GM13976 (cell line): Measurements from ENCODE around the gene LRRC49.
"Not testable (repeated sequence)": the region's sequence is repeated elsewhere in the genome, so short reads cannot be mapped to it uniquely, and the experiment has no call there.

ENCODE experiments used
- DNase-seq: peaks from one replicate; pipeline ENCODE4 v3.0.0; 2012; ENCODE audit warnings: low spot score
- in situ Hi-C: fragments of 300-500 bp; cut with MboI; formaldehyde crosslinking; loops from one replicate; pipeline ENCODE4 v1.12.0; 2022; ENCODE audit warnings: low sequenced_read_pairs, mixed read lengths, inconsistent platforms; ENCODE audit not compliant: unreplicated experiment
- TF ChIP-seq, protein P1 (sequence below): IDR thresholded peaks from 2 replicates; pipeline ENCODE4 v1.5.1; 2012; ENCODE audit warnings: borderline replicate concordance, mild to moderate bottlenecking; ENCODE audit not compliant: insufficient read depth; ENCODE audit errors: extremely low read depth, missing control alignments, control extremely low read depth

The LRRC49 gene

DNA sequence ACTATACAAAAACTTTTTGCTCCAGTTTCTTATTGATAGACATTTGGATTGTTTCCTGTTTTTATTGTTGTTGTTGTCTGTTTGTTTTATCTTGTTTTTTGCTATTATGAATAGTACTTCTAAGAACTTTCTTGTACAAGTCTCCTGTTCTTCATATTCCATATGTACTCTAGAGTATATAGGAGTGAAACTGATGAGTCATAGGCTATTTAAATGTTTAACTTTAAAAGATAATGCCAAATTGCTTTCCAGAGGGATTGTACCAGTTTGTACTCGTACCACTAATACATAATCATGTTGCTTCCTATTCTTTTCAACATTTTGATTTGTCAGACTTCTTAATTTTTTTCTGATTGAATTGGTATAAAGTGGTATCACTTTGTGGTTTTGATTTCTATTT is 19.6 kb downstream of the LRRC49 start:
- no peak for DNase-seq
- TF ChIP-seq, protein P1, sequence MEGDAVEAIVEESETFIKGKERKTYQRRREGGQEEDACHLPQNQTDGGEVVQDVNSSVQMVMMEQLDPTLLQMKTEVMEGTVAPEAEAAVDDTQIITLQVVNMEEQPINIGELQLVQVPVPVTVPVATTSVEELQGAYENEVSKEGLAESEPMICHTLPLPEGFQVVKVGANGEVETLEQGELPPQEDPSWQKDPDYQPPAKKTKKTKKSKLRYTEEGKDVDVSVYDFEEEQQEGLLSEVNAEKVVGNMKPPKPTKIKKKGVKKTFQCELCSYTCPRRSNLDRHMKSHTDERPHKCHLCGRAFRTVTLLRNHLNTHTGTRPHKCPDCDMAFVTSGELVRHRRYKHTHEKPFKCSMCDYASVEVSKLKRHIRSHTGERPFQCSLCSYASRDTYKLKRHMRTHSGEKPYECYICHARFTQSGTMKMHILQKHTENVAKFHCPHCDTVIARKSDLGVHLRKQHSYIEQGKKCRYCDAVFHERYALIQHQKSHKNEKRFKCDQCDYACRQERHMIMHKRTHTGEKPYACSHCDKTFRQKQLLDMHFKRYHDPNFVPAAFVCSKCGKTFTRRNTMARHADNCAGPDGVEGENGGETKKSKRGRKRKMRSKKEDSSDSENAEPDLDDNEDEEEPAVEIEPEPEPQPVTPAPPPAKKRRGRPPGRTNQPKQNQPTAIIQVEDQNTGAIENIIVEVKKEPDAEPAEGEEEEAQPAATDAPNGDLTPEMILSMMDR = no peak
- in situ Hi-C loops = no loop called here

DNA sequence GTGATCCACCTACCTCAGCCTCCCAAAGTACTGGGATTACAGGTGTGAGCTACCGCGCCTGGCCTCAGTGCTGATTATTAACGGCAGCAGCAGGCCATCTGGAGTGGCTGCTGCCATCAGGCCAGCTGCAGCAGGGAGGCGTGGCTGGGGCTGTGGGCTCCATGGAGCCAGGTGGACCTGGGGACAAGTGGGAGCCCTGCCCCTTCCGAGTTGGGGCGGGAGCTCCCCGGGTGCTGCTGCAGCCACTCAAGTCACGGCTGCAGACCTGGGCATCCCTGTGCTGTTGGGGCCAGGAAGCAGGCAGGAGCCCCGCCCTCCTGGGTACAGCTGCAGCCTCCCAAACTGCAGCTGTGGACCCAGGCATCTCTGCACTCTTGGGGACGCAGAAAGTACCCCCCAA is 23.9 kb downstream of the LRRC49 start:
- no peak for DNase-seq
- in situ Hi-C loops = no loop called here
- TF ChIP-seq, protein P1 = no peak

DNA sequence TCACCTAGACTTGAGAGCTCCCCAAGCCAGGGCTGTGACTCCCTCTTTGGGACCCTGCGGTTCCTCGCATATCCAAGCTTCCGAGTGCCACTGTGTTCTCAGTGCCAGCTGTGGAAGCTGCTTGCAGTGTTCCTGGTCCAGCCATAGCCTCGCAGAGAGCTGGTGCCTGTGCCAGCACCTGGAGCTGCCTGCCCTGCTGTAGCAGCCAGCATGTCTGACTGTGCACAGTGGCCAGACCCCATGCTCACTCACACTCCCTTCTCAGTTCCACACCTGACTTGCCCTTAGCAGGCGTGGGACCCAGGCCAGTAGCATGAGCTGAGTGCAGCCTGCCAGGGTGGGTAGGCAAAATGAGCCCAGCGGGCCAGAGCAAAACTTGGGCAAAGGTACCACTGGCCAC is 25.3 kb downstream of the LRRC49 start:
- TF ChIP-seq, protein P1 = no peak
- no peak for DNase-seq
- in situ Hi-C loops = no loop called here

DNA sequence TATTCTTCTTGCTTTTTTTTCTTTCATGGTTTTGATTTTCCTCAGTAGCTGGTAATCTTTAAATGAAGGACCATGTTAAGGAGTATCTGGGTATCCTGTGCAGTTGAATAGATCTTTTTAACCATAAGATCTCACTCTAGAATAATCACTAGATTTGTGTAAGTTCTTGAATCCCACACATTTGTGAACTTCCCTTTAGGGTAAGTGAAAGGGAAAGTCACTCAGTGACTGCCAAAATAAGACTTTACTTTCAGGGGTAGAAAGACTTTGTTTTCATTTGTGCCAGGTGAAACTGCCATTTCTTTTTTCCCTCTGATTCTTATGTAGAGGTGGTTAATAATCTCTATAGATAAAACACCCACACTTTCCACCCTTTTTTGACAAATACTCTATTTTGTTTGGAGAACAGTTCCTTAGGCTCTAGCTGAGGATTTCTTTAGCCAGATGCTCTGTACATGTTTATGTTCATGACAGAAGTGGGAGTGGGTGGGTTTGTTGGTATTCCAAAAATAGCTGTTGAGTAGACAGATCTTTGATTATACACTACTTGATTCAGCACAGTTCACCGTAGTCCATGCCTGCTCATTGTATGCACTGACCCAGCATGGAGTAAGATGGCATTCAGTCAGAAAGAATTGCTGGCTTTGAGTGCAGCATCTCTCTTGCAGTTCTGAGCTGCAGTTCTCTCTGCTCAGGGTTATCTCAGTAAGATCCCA is 28.5 kb downstream of the LRRC49 start:
- in situ Hi-C loops = no loop called here
- TF ChIP-seq, protein P1 = no peak
- peak; percentile 20 for DNase-seq

DNA sequence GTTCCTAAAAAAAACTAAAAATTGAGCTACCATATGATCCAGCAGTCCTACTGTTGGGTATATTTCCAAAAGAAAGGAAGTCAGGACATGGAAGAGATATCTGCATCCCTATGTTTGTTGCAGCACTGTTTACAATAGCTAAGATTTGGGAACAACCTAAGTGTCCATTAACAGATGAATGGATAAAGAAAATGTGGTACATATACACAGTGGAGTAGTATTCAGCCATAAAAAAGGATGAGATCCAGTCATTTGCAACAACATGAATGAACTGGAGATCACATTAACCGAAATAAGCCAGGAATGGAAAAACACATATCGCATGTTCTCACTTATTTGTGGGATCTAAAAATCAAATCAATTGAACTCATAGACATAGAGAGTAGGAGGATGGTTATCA is 29.5 kb downstream of the LRRC49 start:
- no peak for DNase-seq
- in situ Hi-C loops = no loop called here

DNA sequence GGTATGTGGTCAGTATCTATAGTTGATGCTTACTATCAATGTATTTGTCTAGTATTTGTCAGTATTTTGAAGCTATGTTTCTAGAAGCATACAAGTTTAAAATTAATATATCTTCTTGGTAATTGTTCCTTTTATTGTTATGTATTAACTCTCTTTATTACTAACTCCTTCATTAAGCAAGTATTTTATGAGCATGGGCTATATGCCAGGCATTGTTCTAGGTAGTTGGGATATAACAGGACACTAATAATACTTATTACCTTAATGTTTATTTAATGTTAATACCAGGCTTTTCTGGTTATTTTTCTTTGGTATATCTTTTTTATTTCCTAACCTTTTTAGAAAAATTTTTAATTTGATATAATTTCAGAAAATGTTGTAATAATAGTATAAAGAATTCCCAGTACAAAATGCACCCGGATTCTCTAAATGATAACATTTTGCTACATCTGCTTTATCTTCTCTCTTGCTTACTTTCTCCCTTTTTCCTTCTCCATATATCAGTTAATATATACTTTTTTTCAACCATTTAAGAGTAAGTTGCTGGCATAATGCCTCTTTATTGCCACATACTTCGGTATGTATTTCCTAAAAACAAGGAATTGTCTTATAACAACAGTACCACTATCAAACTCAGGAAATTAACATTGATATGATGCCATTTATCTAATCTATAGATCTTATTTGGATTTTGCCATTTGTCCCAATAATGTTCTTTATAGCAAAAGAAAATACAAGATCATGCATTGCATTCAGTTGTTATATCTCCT is 30.9 kb downstream of the LRRC49 start:
- TF ChIP-seq, protein P1 = no peak
- in situ Hi-C loops = no loop called here
- no peak for DNase-seq

More for the DNA sequence above, 29.5 kb downstream of the LRRC49 start:
- TF ChIP-seq, protein P1 = no peak

DNA sequence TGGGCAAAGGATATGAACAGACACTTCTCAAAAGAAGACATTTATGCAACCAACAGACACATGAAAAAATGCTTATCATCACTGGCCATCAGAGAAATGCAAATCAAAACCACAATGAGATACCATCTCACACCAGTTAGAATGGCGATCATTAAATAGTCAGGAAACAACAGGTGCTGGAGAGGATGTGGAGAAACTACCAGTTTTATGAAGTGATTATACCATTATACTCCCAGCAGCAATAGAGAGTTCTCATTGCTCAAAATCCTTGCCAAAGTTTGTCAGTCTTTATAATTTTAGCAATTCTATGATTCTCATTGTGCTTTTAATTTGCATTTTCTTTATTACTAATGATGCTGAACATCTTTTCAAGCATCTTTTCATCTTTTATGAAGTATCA is 34.3 kb downstream of the LRRC49 start:
- in situ Hi-C loops, DNase-seq: not testable (repeated sequence)
